Colonic mucosa (tissue), 4 donors: Measurements from ENCODE around the gene COBL. TPM values are rescaled to one million over a fixed set of nuclear protein-coding genes. Genes with fewer than 3 reads are reported as not detected.

Experiments used
- DNase-seq: peaks from one replicate; pipeline ENCODE4 v3.0.0-alpha.2; 2020
- H3K27ac ChIP-seq: fragments of 200-600 bp; one replicate; pipeline ENCODE4 v1.8.0; 2021
- H3K27me3 ChIP-seq: fragments of 200-600 bp; one replicate; pipeline ENCODE4 v1.8.0; 2021
- H3K36me3 ChIP-seq: fragments of 200-600 bp; one replicate; pipeline ENCODE4 v1.8.0; 2021
- H3K4me1 ChIP-seq: fragments of 200-600 bp; one replicate; pipeline ENCODE4 v1.8.0; 2021; ENCODE audit warnings: mild to moderate bottlenecking
- H3K4me3 ChIP-seq: fragments of 200-600 bp; one replicate; pipeline ENCODE4 v1.8.0; 2021
- H3K9ac ChIP-seq, 2 donors: one replicate each; pipeline ENCODE4 v1.7.0; 2013; ENCODE audit warnings: control low read depth in 2 of 2, low read depth in 2 of 2, low read length in 2 of 2
- H3K9me3 ChIP-seq: fragments of 200-600 bp; one replicate; pipeline ENCODE4 v1.8.0; 2021
- CTCF ChIP-seq: fragments of 200-600 bp; IDR thresholded peaks from one replicate; pipeline ENCODE4 v1.8.0; 2022; ENCODE audit warnings: antibody characterized with exemption, mild to moderate bottlenecking
- intact Hi-C: fragments of 100-400 bp; cut with DNase I; formaldehyde crosslinking; loops from one replicate; pipeline ENCODE4 v1.14.1; 2022
- total RNA-seq, 2 donors: library from RNA; stranded (reverse); fragmentation: NEBNext Ultra II Directional in 1 of 2; extraction: Animal tissue kit (Norgen Biotek cat#: 25700) in 1 of 2; gene quantifications; one replicate each; pipeline ENCODE4 v1.2.1, GENCODE V29; 2021
- donor health status: healthy.
- donor health status: DM: no; HTN: no; CAD: no.
- donor health status: DM: no; HTN: no; CAD: no.

Gene COBL
- total RNA-seq, 2 donors from 2014 or later, result 36.8 to 49.2 TPM

- no peak for DNase-seq
- no peak overlapping the region for H3K9ac ChIP-seq
- no peaks in the 10 kb centered on the region for H3K9me3 ChIP-seq
- no peak overlapping the region for H3K27ac ChIP-seq
- H3K36me3 ChIP-seq, result no peaks in the 10 kb centered on the region
- no peaks in the 10 kb centered on the region for H3K27me3 ChIP-seq
- TF ChIP-seq CTCF, result no peak
- intact Hi-C loops, result no loop called here
- no peaks in the 10 kb centered on the region for H3K4me1 ChIP-seq
- H3K4me3 ChIP-seq, result no peak overlapping the region
Measured at GRCh38 chr7:51335057-51335456, 18.4 kb upstream of the COBL start.

DNA sequence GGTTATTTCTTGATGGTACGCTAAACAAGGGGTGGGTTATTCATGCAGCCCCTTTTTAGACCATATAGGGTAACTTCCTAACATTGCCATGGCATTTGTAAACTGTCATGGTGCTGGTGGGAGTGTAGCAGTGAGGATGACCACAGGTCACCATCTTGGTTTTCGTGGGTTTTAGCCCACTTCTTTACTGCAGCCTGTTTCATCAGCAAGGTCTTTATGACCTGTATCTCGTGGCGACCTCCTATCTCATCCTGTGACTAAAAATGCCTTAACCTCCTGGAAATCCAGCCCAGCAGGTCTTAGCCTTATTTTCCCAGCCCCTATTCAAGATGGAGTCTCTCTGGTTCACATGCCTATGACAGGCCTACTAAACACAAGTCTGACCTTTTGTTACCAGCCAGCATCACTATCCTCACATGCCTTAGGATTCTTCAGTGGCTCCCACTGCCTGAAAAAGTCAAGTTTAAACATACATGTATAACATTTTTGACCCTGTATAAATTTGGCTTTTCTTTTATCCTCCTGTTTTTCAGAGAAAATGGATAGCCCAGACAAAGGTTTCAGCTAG is 13.2 kb upstream of the COBL start:
- H3K36me3 ChIP-seq, result no peaks in the 10 kb centered on the region
- H3K27me3 ChIP-seq, result no peaks in the 10 kb centered on the region
- H3K9me3 ChIP-seq, result no peaks in the 10 kb centered on the region
- H3K27ac ChIP-seq, result no peak overlapping the region
- intact Hi-C loops, result no loop called here
- H3K4me3 ChIP-seq, result no peak overlapping the region
- DNase-seq, result no peak
- no peaks in the 10 kb centered on the region for H3K4me1 ChIP-seq
- no peak for TF ChIP-seq CTCF
- H3K9ac ChIP-seq, result no peak overlapping the region

GRCh38 chr7:51328351-51328801 is 11.8 kb upstream of the COBL start:
- Histone ChIP-seq H3K27ac (no peak overlapping the region), H3K36me3 (no peaks in the 10 kb centered on the region), H3K9me3 (no peaks in the 10 kb centered on the region), H3K27me3 (no peaks in the 10 kb centered on the region), H3K4me3 (no peak overlapping the region), H3K9ac (no peak overlapping the region), H3K4me1 (no peaks in the 10 kb centered on the region)
- DNase-seq, result no peak
- intact Hi-C loops, result no loop called here
- TF ChIP-seq CTCF, result no peak

DNA sequence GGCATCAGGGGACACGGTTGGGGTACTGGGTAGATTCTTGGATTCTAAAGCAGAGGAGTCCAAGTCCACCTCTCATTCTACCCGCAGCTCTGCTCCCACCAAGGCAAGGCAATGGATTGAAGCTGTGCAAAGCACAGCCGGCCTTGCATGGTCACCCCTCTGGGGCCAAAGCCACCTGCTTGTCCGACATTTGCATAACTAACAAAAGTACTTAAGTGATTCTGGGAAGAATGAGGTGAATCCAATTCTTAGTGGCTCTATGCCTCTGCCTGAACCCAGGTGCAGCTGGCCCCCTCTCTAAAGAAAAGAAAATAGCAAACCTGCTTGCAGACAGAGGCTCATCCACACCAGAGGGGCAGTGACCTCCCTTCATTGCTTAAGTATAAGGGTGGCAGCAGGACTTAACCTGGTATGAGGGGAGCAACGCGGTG is 10.7 kb upstream of the COBL start:
- no peak for DNase-seq
- Histone ChIP-seq H3K36me3 (no peaks in the 10 kb centered on the region), H3K27ac (no peak overlapping the region), H3K9ac (no peak overlapping the region), H3K4me3 (no peak overlapping the region), H3K27me3 (no peaks in the 10 kb centered on the region), H3K9me3 (no peaks in the 10 kb centered on the region), H3K4me1 (no peaks in the 10 kb centered on the region)
- intact Hi-C loops, result no loop called here
- no peak for TF ChIP-seq CTCF

- no peaks in the 10 kb centered on the region for H3K36me3 ChIP-seq
- H3K27ac ChIP-seq, result no peak overlapping the region
- H3K4me3 ChIP-seq, result no peak overlapping the region
- DNase-seq, result no peak
- H3K9ac ChIP-seq, result no peak overlapping the region
- TF ChIP-seq CTCF, result no peak
- intact Hi-C loops, result no loop called here
- no peaks in the 10 kb centered on the region for H3K27me3 ChIP-seq
- H3K9me3 ChIP-seq, result no peaks in the 10 kb centered on the region
- H3K4me1 ChIP-seq, result no peaks in the 10 kb centered on the region
Measured at GRCh38 chr7:51326656-51327286, 10.2 kb upstream of the COBL start.
